ENCODE measurements around the gene SMC5.
"Not testable (repeated sequence)": the region's sequence is repeated elsewhere in the genome, so short reads cannot be mapped to it uniquely, and the experiment has no call there.

Gene SMC5

GRCh38 chr9:70263421-70263820 is 4.6 kb downstream of the SMC5 start:
- peak; percentile 37 for DNase-seq (ENCODE audit: low read depth)

- no peak for DNase-seq (ENCODE audit: low read depth)
Measured at GRCh38 chr9:70278305-70278704, 19.5 kb downstream of the SMC5 start.

DNA sequence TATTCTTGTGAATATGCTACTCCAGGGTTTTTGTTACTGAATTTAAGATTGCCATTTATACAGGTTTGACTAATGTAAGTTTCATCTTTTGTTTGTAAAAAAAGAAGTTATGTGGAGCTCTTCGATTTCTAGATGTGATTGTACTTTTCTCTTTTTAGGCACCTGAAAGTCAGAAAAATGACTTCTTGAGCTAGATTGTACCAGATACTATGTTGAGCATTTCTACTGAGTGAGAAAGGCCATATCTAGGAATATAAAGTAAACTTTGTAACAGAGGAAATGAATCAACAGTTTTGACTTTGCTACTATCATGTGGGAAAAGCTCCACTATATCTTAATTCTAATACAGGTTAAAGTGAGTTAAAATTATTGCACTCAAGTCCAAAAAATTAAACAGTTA is 25.1 kb downstream of the SMC5 start:
- DNase-seq (ENCODE audit: low read depth), result no peak

DNA sequence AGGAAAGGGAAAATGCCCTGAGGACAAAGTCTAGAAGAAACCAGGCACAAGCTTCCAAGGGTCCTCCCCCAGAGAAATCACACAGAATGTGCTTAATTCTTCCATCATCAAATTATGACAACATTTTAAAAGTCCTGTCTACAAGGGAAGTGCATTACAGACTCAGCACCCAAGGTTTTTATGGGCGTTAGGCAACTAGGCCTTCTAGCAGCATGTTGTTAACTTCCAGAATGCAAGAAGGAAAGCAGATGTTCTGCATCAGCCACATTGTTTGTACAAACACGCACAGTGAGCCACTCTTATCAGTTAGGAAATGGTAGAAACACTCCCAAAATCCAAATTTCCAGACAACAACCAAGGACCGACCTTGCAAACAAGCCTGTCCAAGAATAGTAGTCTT is 26.5 kb downstream of the SMC5 start:
- no peak for DNase-seq (ENCODE audit: low read depth)

DNA sequence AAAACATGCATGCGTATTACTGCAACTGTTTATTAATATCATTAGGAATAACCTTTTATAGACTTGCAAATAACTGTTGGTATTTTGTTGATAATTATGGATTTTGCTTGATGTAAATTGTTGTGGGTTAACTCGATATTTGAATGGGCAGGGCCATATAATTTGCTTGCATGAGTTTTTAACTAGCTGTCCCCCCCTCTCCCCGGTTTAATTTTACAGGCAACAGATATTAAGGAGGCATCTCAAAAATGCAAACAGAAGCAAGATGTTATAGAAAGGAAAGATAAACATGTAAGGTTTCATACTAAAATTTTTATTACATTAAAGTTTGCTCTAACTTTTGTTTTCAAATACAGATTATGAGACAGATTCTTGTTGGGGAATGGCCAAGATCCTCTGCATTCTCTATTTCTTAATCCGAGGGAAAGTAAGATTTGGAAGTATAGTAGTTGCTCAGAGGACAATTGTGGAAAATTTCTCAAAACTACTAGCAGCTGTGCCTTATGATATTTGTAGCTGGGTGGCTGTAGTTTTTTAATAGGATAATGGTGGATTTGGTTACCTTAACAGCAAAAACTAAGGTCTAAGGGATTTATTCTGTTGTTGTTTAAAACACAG is 27.3 kb downstream of the SMC5 start:
- no peak for DNase-seq (ENCODE audit: low read depth)

- no peak for DNase-seq (ENCODE audit: low read depth)
Measured at GRCh38 chr9:70290626-70291025, 31.8 kb downstream of the SMC5 start.

GRCh38 chr9:70291446-70291845 is 32.7 kb downstream of the SMC5 start:
- DNase-seq (ENCODE audit: low read depth), result no peak

DNA sequence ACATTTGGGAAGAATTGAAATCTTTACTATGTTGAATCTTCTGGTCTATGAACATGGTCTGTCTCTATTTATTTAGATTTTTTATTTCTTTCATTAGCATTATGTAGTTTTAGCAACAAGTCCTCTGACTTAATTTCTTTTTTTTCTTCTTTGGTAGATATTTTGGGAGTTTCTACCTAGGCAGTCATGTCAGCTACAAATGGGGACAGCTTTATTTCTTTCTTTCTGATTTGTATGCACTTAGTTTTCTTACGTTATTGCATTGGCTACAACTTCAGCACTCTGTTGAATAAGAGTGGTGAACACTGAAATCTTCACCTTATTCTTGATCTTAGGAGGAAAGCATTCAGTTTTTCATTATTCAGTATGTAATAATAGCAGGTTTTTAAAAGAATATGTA is 33.5 kb downstream of the SMC5 start:
- no peak for DNase-seq (ENCODE audit: low read depth)

GRCh38 chr9:70293214-70293613 is 34.4 kb downstream of the SMC5 start:
- DNase-seq (ENCODE audit: low read depth), result no peak

- peak; percentile 64 for DNase-seq (ENCODE audit: low read depth)
Measured at GRCh38 chr9:70297141-70297540, 38.4 kb downstream of the SMC5 start.

DNA sequence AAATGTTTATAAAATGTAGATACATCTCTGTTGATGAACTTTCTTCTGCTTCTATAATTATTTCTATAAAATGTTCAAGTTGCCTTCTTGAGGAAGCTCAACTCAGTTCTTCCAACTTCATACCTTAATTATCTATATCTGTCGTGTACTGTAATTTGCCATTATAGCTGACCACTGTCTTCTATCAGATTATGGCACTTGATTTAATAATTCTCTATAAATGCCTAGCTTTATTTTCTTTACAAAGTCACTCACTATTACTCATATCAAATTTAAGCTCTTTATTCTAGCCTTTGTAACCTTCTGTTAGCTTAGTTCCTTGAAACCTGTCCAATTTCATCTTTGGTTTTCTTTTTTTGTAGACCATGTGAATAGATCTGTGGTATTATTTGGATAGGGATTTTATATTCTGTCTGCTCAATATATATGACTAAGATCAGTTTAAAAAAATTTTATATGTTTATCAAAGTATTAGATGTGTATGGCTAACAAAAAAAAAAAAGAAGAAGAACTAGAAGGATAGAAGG is 39.5 kb downstream of the SMC5 start:
- no peak for DNase-seq (ENCODE audit: low read depth)

DNA sequence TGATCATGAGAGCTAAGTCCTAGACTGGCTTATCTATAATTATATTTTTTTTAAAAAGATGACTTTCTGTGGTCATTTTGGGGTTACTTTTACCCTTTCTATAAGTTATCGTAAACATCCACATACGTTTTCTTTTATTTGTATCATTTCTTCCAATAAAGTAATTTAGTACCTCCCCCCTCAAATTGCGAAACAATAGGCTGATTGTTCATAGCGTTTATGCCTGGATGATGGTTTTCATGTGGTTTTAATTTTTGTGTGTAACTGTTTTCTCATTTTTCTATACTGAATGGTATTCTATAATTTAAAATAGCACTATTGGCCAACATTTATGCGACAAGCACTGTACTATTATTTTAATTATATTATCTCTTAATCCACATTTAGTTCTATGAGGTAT is 44.5 kb downstream of the SMC5 start:
- peak; percentile 30 for DNase-seq (ENCODE audit: low read depth)

- DNase-seq (ENCODE audit: low read depth), result no peak
Measured at GRCh38 chr9:70304810-70305209, 46.0 kb downstream of the SMC5 start.

DNA sequence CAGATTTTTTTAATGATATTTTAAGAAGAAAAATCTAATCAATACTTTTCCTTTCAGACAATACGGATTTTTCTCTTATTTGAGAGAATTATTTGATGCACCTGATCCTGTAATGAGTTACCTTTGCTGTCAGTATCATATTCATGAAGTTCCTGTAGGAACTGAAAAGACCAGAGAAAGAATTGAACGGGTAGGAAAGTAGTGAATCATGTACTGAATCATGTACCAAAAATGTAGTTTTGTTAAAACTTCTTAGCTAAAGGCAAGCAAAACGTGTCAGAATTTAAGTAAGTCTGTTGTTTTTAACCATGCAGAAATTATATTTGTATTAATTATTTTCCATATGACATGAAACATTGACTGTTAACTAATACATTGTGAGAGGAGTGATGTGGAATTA is 56.6 kb downstream of the SMC5 start:
- DNase-seq (ENCODE audit: low read depth), result peak; percentile 70

GRCh38 chr9:70318002-70318401 is 59.2 kb downstream of the SMC5 start:
- peak; percentile 18 for DNase-seq (ENCODE audit: low read depth)

DNA sequence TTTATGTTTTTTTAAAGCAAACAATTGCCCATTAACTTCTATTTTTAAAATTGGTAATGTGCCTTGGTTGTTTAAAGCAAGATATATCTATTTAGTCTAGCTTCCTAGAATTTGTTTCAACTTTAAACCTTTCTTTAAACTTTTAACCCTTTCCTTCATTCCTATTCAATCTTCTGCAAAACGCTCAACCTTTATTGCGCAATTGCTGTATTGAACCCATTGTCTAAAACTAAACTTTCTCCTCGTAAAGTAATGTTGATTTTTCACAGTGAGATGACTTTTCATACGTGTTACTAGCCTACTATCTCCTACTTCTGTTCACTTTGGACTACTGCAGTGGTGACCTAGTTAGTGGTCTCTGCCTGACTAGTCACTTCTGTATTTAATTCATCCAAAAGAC is 63.3 kb downstream of the SMC5 start:
- DNase-seq (ENCODE audit: low read depth), result no peak

DNA sequence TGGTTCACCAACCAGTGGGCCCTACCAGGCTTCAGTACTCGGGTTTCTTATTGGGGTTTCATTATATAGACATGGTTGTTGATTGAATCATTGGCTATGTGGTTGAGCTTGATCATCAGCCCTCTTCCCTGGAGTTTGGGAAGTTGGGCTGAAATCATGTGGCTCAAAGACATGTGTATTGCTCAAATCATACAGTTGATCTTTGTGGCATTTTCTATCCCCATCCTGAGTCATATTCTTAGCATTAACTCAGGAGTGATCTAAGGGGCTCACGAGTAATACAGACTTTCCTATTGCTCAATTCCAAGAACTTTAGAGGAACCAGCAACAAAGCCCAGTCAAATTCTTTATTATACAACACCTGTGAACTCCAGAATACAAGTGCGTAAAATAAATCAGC is 66.2 kb downstream of the SMC5 start:
- DNase-seq (ENCODE audit: low read depth), result peak; percentile 85

GRCh38 chr9:70328625-70329024 is 69.8 kb downstream of the SMC5 start:
- not testable (repeated sequence) for DNase-seq (ENCODE audit: low read depth)

DNA sequence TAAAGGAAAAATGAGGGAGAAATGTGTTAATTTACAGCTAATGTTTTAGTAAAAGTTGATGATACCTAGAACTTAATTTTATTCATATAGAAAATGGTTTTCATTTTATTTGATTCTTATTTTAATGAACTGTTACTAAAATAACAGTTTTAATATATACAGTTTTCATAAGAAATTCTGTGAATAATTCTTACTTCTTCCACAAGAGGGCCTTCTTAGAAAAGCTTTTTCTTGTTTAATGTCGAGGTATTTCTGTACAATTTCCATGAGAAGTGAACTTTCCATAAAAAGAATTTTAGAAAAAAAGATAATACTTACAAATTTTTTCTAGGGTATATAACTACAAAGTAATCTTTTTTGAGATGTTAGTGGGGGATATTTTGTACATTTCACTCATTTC is 81.8 kb downstream of the SMC5 start:
- peak; percentile 67 for DNase-seq (ENCODE audit: low read depth)

DNA sequence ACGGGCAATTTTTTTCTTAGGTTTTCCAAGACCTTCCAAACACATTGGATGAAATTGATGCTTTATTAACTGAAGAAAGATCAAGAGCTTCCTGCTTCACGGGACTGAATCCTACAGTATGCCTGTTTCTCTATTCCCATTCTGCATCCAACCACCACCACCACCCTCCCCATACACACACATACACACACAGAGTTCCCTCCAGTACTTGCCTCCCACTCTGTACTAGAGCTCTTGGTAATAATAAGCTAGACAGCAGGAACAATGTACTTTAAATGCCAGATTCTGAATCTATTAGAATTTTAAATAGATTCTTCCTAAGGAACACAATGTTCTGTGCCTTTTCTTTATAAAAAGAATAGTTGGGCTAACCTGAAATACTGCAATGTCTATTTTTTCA is 88.3 kb downstream of the SMC5 start:
- no peak for DNase-seq (ENCODE audit: low read depth)

DNA sequence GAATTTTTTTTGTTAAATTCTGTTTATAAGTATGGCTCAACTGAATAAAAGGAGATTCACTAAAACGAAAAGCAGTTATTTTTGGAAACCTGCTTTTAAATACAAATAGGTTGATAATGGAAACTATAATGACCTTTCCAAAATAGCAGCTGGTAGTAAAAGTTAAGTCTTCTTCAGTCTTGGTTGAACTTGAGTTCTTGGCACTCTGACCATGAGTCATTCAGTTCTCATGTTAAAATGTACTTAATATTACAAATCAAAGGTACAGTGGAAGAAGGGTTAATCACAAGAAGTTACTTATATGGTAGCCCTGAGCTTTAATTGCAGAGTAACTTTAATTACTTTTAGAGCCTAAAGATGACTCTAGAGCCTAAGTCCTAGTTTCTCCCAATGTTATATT is 93.6 kb downstream of the SMC5 start:
- DNase-seq (ENCODE audit: low read depth), result peak; percentile 37

GRCh38 chr9:70352802-70353201 is 94.0 kb downstream of the SMC5 start:
- DNase-seq (ENCODE audit: low read depth), result peak; percentile 22

GRCh38 chr9:70355801-70356200 is 97.0 kb downstream of the SMC5 start:
- DNase-seq (ENCODE audit: low read depth), result no peak

DNA sequence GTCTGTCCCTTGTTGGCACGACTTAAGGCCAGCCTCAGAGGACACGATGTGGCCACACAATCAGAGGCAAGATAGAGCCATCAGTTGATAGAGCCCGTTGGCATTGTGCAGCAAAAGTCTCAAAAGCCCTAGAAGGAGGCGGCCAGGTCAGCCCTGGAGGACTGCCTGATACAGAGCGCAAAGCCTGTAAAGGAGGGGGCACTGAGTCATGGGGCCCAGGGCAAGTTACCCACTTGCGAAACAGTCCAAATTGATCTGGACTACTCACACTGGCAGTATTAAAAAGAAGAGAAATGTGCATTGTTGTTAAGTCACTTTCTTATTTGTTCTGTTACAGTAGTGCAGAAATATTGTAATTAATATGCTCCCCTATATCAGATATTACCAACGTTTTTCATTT is 104.2 kb downstream of the SMC5 start:
- DNase-seq (ENCODE audit: low read depth), result peak; percentile 33

GRCh38 chr9:70363760-70364159 is 105.0 kb downstream of the SMC5 start:
- DNase-seq (ENCODE audit: low read depth), result no peak
